K562 (cell line): Measurements from ENCODE around the gene RELL2. TPM values are rescaled to one million over a fixed set of nuclear protein-coding genes. Genes with fewer than 3 reads are reported as not detected.

Experiments
- ARID3B ChIP-seq: fragments of 250-450 bp; sonication (Bioruptor Pico); IDR thresholded peaks from 2 replicates; pipeline ENCODE4 v1.4.0; 2020; ENCODE audit warnings: borderline replicate concordance
- C11orf30 ChIP-seq: fragments of 450-650 bp; IDR thresholded peaks from 2 replicates; pipeline ENCODE4 v1.6.1; 2016; ENCODE audit warnings: low read depth, mild to moderate bottlenecking
- CHAMP1 ChIP-seq: fragments of 450-650 bp; IDR thresholded peaks from 2 replicates; pipeline ENCODE4 v1.6.1; 2016; ENCODE audit warnings: mild to moderate bottlenecking
- CTCF ChIP-seq, 3 experiments: IDR thresholded peaks in 2 of 3; conservative IDR thresholded peaks in 1 of 3; 2 replicates each; pipeline ENCODE4 v1.5.1; 2011 to 2012; ENCODE audit warnings: low read length in 3 of 3, mild to moderate bottlenecking in 3 of 3, control low read depth in 2 of 3, improper control_type of control experiment in 1 of 3, inconsistent platforms in 1 of 3, low read depth in 1 of 3, mixed read lengths in 1 of 3, moderate library complexity in 1 of 3; ENCODE audit not compliant: insufficient read depth in 2 of 3
- FOXA1 ChIP-seq: fragments of 450-650 bp; IDR thresholded peaks from 2 replicates; pipeline ENCODE4 v1.6.1; 2016; ENCODE audit warnings: mild to moderate bottlenecking, borderline replicate concordance
- MNT ChIP-seq, 2 experiments: fragments of 450-650 bp; conservative IDR thresholded peaks; 2 replicates each; pipeline ENCODE4 v1.6.1; 2017; ENCODE audit warnings: mild to moderate bottlenecking in 2 of 2, moderate library complexity in 2 of 2
- MTF1 ChIP-seq: fragments of 250-450 bp; sonication (Bioruptor Pico); IDR thresholded peaks from 2 replicates; pipeline ENCODE4 v1.9.0; 2021; ENCODE audit warnings: moderate library complexity, mild to moderate bottlenecking, inconsistent platforms, borderline replicate concordance
- PHTF2 ChIP-seq: fragments of 250-450 bp; sonication (Bioruptor Pico); IDR thresholded peaks from 2 replicates; pipeline ENCODE4 v1.5.0; 2021; ENCODE audit warnings: mild to moderate bottlenecking
- PML ChIP-seq: IDR thresholded peaks from 2 replicates; pipeline ENCODE4 v1.6.1; 2012; ENCODE audit warnings: low read length, inconsistent platforms
- RBFOX2 ChIP-seq: fragments of 200-400 bp; formaldehyde crosslinking; IDR thresholded peaks from 2 replicates; pipeline ENCODE4 v1.6.1; 2017; ENCODE audit warnings: low read depth, mild to moderate bottlenecking, low read length, moderate library complexity
- RBM25 ChIP-seq: fragments of 200-400 bp; formaldehyde crosslinking; IDR thresholded peaks from 2 replicates; pipeline ENCODE4 v1.6.1; 2018; ENCODE audit warnings: low read length, low read depth, moderate library complexity; ENCODE audit not compliant: severe bottlenecking
- RFX5 ChIP-seq: IDR thresholded peaks from 2 replicates; pipeline ENCODE4 v1.6.1; 2011; ENCODE audit warnings: low read depth, mild to moderate bottlenecking, improper control_type of control experiment, low read length
- UBTF ChIP-seq, 2 experiments: IDR thresholded peaks; 2 replicates each; pipeline ENCODE4 v1.6.1; 2012; ENCODE audit warnings: improper control_type of control experiment in 2 of 2, low read depth in 2 of 2, low read length in 2 of 2, borderline replicate concordance in 1 of 2
- ZBTB43 ChIP-seq: sonication (generic); formaldehyde crosslinking; IDR thresholded peaks from 2 replicates; pipeline ENCODE4 v1.8.0; 2023; ENCODE audit warnings: mild to moderate bottlenecking, missing genetic modification reagents
- polyA plus RNA-seq, 8 experiments: library from polyadenylated mRNA; depleted of rRNA in 4 of 8; stranded (reverse) in 5 of 8; unstranded in 3 of 8; fragments of >200 nt; fragmentation: Nextera tagmentation in 2 of 8; fragmentation: Illumina TruSeq in 1 of 8; extraction: Ambion mirVana in 2 of 8; extraction: Trizol in 1 of 8; gene quantifications; 2 replicates each; pipeline versions ENCODE4 v1.2.1 to v1.2.3, GENCODE V29; 2011 to 2014; ENCODE audit warnings: inconsistent platforms in 1 of 8, missing spikeins in 1 of 8
- total RNA-seq, 7 experiments: library from RNA; depleted of rRNA in 6 of 7; stranded (reverse); fragments of >200 nt in 6 of 7; fragmentation: Illumina TruSeq in 2 of 7; extraction: Trizol in 2 of 7; gene quantifications; 2 replicates each; pipeline versions ENCODE4 v1.2.1 to v1.2.3, GENCODE V29; 2011 to 2021; ENCODE audit warnings: low replicate concordance in 1 of 7

RELL2 gene
- total and polyA plus RNA-seq, 9 of the 15 experiments (the other 6 are each of a cell fraction or from before 2014, with no cell fraction given), result 0.06 to 36.0 (median 14.3) TPM

- TF ChIP-seq MNT (conservative IDR thresholded peaks at IDR 0.05) (0 out of 4 replicates have a peak, but pooled peaks have one; percentile 17 to 37), ARID3B (CRISPR knock-in tag) (no peak), RBFOX2 (peak; percentile 82), ZBTB43 (no peak), FOXA1 (no peak), C11orf30 (no peak), RBM25 (no peak), PHTF2 (CRISPR knock-in tag) (no peak), CHAMP1 (no peak), CTCF (IDR thresholded peaks at IDR 0.05 in 2 of 3, conservative IDR thresholded peaks at IDR 0.05 in 1 of 3; ENCODE audit: insufficient read depth in 2 of 3, low read depth in 1 of 3, low read length in 3 of 3) (no peak), MTF1 (CRISPR knock-in tag) (no peak), UBTF (IDR thresholded peaks at IDR 0.05; ENCODE audit: borderline replicate concordance in 1 of 2, low read depth in 2 of 2, low read length in 2 of 2) (no peak), PML (no peak), RFX5 (no peak)
Measured at GRCh38 chr5:141650851-141651727, 14.3 kb downstream of the RELL2 start, which contains the start of gene FCHSD1 (continued).
